WERI-Rb-1 (cell line): ENCODE results near the gene MUCL1.

Experiments
- DNase-seq: peaks from one replicate; pipeline ENCODE4 v3.0.0-alpha.2; 2020
- H3K27ac ChIP-seq: fragments of 250-450 bp; sonication (Bioruptor Pico); 2 replicates; pipeline ENCODE4 v1.5.1; 2020; ENCODE audit warnings: mild to moderate bottlenecking, moderate library complexity
- H3K27me3 ChIP-seq: fragments of 250-450 bp; sonication (Bioruptor Pico); 2 replicates; pipeline ENCODE4 v1.5.1; 2021; ENCODE audit warnings: mild to moderate bottlenecking, low read depth, moderate library complexity; ENCODE audit not compliant: insufficient read depth, severe bottlenecking
- H3K36me3 ChIP-seq: fragments of 250-450 bp; sonication (Bioruptor Pico); 2 replicates; pipeline ENCODE4 v1.5.1; 2020; ENCODE audit warnings: mild to moderate bottlenecking, moderate library complexity
- H3K4me3 ChIP-seq: 2 replicates; pipeline ENCODE4 v1.5.1; 2011; ENCODE audit warnings: low read depth, mild to moderate bottlenecking, control low read depth, low read length
- H3K9me3 ChIP-seq: fragments of 250-450 bp; sonication (Bioruptor Pico); 2 replicates; pipeline ENCODE4 v1.5.1; 2021; ENCODE audit warnings: mild to moderate bottlenecking, moderate library complexity; ENCODE audit not compliant: severe bottlenecking
- CTCF ChIP-seq: IDR thresholded peaks from 2 replicates; pipeline ENCODE4 v1.5.1; 2011; ENCODE audit warnings: low read depth, mild to moderate bottlenecking, control low read depth, inconsistent platforms, low read length

Gene MUCL1

GRCh38 chr12:54853933-54854538 lies at the start of gene MUCL1:
Gene MUCL1 (plus strand): TSS chr12:54854516. CDS start chr12:54854583, 67 bp downstream.
- TF ChIP-seq CTCF, result peak; percentile 85
- Histone ChIP-seq H3K27ac (no peak within 1 kb of the TSS), H3K4me3 (no peak within 1 kb of the TSS), H3K36me3 (no peaks in the 10 kb centered on the region), H3K27me3 (no peaks in the 10 kb centered on the region), H3K9me3 (no peaks in the 10 kb centered on the region)
- peak; percentile 79 for DNase-seq

GRCh38 chr12:54821676-54822075 lies 32.6 kb upstream of the MUCL1 start:
- peaks cover 10% of the 10 kb centered on the region for H3K9me3 ChIP-seq
- peaks cover 10% of the 10 kb centered on the region for H3K27me3 ChIP-seq
- no peaks in the 10 kb centered on the region for H3K36me3 ChIP-seq
- no peak for DNase-seq
- no peak overlapping the region for H3K4me3 ChIP-seq
- no peak overlapping the region for H3K27ac ChIP-seq
- no peak for TF ChIP-seq CTCF

GRCh38 chr12:54824402-54824801 lies 29.9 kb upstream of the MUCL1 start:
- H3K27me3 ChIP-seq, result peaks cover 7% of the 10 kb centered on the region
- TF ChIP-seq CTCF, result no peak
- no peaks in the 10 kb centered on the region for H3K9me3 ChIP-seq
- no peak for DNase-seq
- no peak overlapping the region for H3K27ac ChIP-seq
- no peak overlapping the region for H3K4me3 ChIP-seq
- H3K36me3 ChIP-seq, result no peaks in the 10 kb centered on the region

- TF ChIP-seq CTCF, result no peak
- DNase-seq, result no peak
- Histone ChIP-seq H3K27ac (no peak overlapping the region), H3K36me3 (no peaks in the 10 kb centered on the region), H3K27me3 (peaks cover 10% of the 10 kb centered on the region), H3K4me3 (no peak overlapping the region), H3K9me3 (no peaks in the 10 kb centered on the region)
Measured at GRCh38 chr12:54829511-54829910, 24.8 kb upstream of the MUCL1 start.

- H3K27me3 ChIP-seq, result peaks cover 10% of the 10 kb centered on the region
- H3K27ac ChIP-seq, result no peak overlapping the region
- no peaks in the 10 kb centered on the region for H3K9me3 ChIP-seq
- no peaks in the 10 kb centered on the region for H3K36me3 ChIP-seq
- no peak for DNase-seq
- TF ChIP-seq CTCF, result no peak
- no peak overlapping the region for H3K4me3 ChIP-seq
Measured at GRCh38 chr12:54830199-54830598, 24.1 kb upstream of the MUCL1 start.

- DNase-seq, result no peak
- no peak for TF ChIP-seq CTCF
- H3K36me3 ChIP-seq, result no peaks in the 10 kb centered on the region
- peaks cover 10% of the 10 kb centered on the region for H3K27me3 ChIP-seq
- H3K9me3 ChIP-seq, result no peaks in the 10 kb centered on the region
- H3K4me3 ChIP-seq, result no peak overlapping the region
- H3K27ac ChIP-seq, result no peak overlapping the region
Measured at GRCh38 chr12:54831631-54832030, 22.7 kb upstream of the MUCL1 start.
